Naive thymus-derived CD4-positive, alpha-beta T cell (primary cell): ENCODE measurements around the gene LIN9. TPM values are rescaled to one million over a fixed set of nuclear protein-coding genes. Genes with fewer than 3 reads are reported as not detected.

Experiments
- ATAC-seq: fragments of 150-1000 bp; cut with Tn5 transposase; 2 replicates; pipeline ENCODE4 v1.10.0; 2021; ENCODE audit warnings: mild to moderate bottlenecking, moderate library complexity
- CTCF ChIA-PET: fragments of 350-600 bp; sonication (Branson Sonifier 250); formaldehyde crosslinking; loops from one replicate; lab custom pipeline; 2021; ENCODE audit warnings: antibody characterized with exemption; lab: Charles Lee
- POLR2A ChIA-PET: fragments of 350-600 bp; sonication (Branson Sonifier 250); formaldehyde crosslinking; loops from one replicate; lab custom pipeline; 2021; ENCODE audit warnings: antibody characterized with exemption, inconsistent platforms; lab: Charles Lee
- DNase-seq, 9 donors: peaks; one replicate each; pipeline versions ENCODE4 v3.0.0 to v3.0.0-alpha.2; 2020 to 2022; ENCODE audit warnings: mixed read lengths in 1 of 9
- H3K27ac ChIP-seq: one replicate; pipeline ENCODE4 v1.7.0; 2013; ENCODE audit warnings: mild to moderate bottlenecking, low read depth, low read length, moderate library complexity
- H3K27me3 ChIP-seq, 2 donors: one replicate each; pipeline ENCODE4 v1.7.0; 2013; ENCODE audit warnings: low read length in 2 of 2, mild to moderate bottlenecking in 2 of 2, moderate library complexity in 2 of 2; ENCODE audit not compliant: control insufficient read depth in 2 of 2, insufficient read depth in 2 of 2
- H3K36me3 ChIP-seq, 3 experiments: 1 replicate in 2 of 3; 2 replicates in 1 of 3; pipeline ENCODE4 v1.7.0; 2013; ENCODE audit warnings: low read length in 3 of 3, mild to moderate bottlenecking in 3 of 3, moderate library complexity in 1 of 3; ENCODE audit not compliant: insufficient read depth in 3 of 3, control insufficient read depth in 2 of 3
- H3K4me1 ChIP-seq, 2 donors: one replicate each; pipeline ENCODE4 v1.7.0; 2013; ENCODE audit warnings: low read length in 2 of 2, mild to moderate bottlenecking in 2 of 2, moderate library complexity in 1 of 2; ENCODE audit not compliant: control insufficient read depth in 2 of 2, insufficient read depth in 2 of 2
- H3K4me3 ChIP-seq: 2 replicates; pipeline ENCODE4 v1.7.0; 2013; ENCODE audit warnings: mild to moderate bottlenecking, low read length
- H3K9me3 ChIP-seq, 3 experiments: 1 replicate in 2 of 3; 2 replicates in 1 of 3; pipeline ENCODE4 v1.7.0; 2013; ENCODE audit warnings: low read length in 3 of 3; ENCODE audit not compliant: control insufficient read depth in 2 of 3
- H3K27ac Mint-ChIP-seq, 9 donors: one replicate each; pipeline ENCODE4 v1.8.0; 2020 to 2022; ENCODE audit warnings: mixed read lengths in 9 of 9, mild to moderate bottlenecking in 8 of 9, moderate library complexity in 5 of 9, inconsistent platforms in 2 of 9
- H3K27me3 Mint-ChIP-seq, 5 donors: one replicate each; pipeline ENCODE4 v1.8.0; 2021 to 2022; ENCODE audit warnings: mixed read lengths in 5 of 5, mild to moderate bottlenecking in 1 of 5
- H3K36me3 Mint-ChIP-seq, 5 donors: one replicate each; pipeline ENCODE4 v1.8.0; 2020 to 2022; ENCODE audit warnings: mixed read lengths in 5 of 5, mild to moderate bottlenecking in 3 of 5, inconsistent platforms in 1 of 5
- H3K4me1 Mint-ChIP-seq, 7 donors: one replicate each; pipeline ENCODE4 v1.8.0; 2020 to 2022; ENCODE audit warnings: mixed read lengths in 7 of 7, mild to moderate bottlenecking in 3 of 7, inconsistent platforms in 1 of 7
- H3K4me3 Mint-ChIP-seq, 10 donors: one replicate each; pipeline ENCODE4 v1.8.0; 2020 to 2022; ENCODE audit warnings: mild to moderate bottlenecking in 10 of 10, mixed read lengths in 10 of 10, moderate library complexity in 6 of 10, inconsistent platforms in 2 of 10
- H3K9me3 Mint-ChIP-seq, 11 donors: one replicate each; pipeline ENCODE4 v1.8.0; 2020 to 2022; ENCODE audit warnings: mixed read lengths in 11 of 11, mild to moderate bottlenecking in 4 of 11, inconsistent platforms in 1 of 11, moderate library complexity in 1 of 11
- intact Hi-C, 2 donors: fragments of 100-400 bp; cut with micrococcal nuclease; formaldehyde crosslinking; loops; one replicate each; pipeline ENCODE4 v1.15.1; 2023
- polyA plus RNA-seq, 2 donors: library from polyadenylated mRNA; unstranded; fragments of 300-500 nt; fragmentation: Illumina TruSeq; gene quantifications; one replicate each; pipeline ENCODE4 v1.2.3, GENCODE V29; 2021
- total RNA-seq, 6 experiments: library from RNA in 5 of 6; stranded (reverse) in 5 of 6; gene quantifications; 1 replicate in 5 of 6; 2 replicates in 1 of 6; pipeline ENCODE4 v1.2.3 and lab custom pipeline; 2021 to 2026

The LIN9 gene
- total and polyA plus RNA-seq, 7 experiments from 2014 or later = 2.0 to 8.0 (median 5.0) TPM

DNA sequence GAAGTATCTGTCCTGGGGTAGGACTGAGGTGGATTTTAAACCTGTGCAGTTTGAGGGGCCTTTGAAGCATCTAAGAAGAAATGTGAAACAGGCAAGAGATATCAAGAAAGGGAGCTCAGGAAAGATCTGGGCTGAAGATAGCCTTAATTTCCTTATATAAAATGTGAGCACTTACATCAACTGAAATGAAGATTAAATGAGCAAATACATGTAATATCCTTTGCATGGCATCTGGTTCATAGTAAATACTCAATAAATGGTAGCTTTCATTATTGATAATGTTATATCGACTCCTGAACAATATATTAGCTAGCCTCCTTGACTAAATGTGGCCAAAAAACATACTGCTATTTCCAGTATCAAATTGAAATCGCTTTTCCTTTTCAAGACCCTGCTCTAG, 2.5 kb downstream of the LIN9 start:
- no peak overlapping the region for H3K4me3 ChIP-seq
- H3K4me1 Mint-ChIP-seq = peaks cover 19 to 43% (median 33%) of the 10 kb centered on the region in 7 donors
- intact Hi-C loops = loop anchor here (5.0 to 10.0 kb wide), 5 partner anchors 119 to 862 kb away; partner anchors contain the start of genes H3-3A (in 2 of the 2) and ACBD3 (in 1 of the 2)
- H3K9me3 ChIP-seq = no peaks in the 10 kb centered on the region
- no peak overlapping the region for H3K27ac ChIP-seq
- ATAC-seq (no peak), DNase-seq (no peak)
- H3K27me3 Mint-ChIP-seq = peaks cover 0 to 16% (median 6%) of the 10 kb centered on the region in 5 donors
- H3K27me3 ChIP-seq = peaks cover 0 to 4% of the 10 kb centered on the region in 2 donors
- peaks cover 5% of the 10 kb centered on the region in 2 donors for H3K4me1 ChIP-seq
- ChIA-PET POLR2A (interaction anchor here (0.5 to 0.7 kb wide), 2 partner anchors 27 to 645 kb away, joined by 3 to 7 read pairs; no protein-coding TSS in a partner anchor), CTCF (no interaction called here)
- peaks cover 0 to 4% (median 0%) of the 10 kb centered on the region in 3 experiments for H3K36me3 ChIP-seq
- no peaks in the 10 kb centered on the region for H3K9me3 Mint-ChIP-seq
- H3K36me3 Mint-ChIP-seq = peaks cover 0 to 4% (median 0%) of the 10 kb centered on the region in 5 donors
- H3K4me3 Mint-ChIP-seq = no peak overlapping the region
- no peak overlapping the region for H3K27ac Mint-ChIP-seq

DNA sequence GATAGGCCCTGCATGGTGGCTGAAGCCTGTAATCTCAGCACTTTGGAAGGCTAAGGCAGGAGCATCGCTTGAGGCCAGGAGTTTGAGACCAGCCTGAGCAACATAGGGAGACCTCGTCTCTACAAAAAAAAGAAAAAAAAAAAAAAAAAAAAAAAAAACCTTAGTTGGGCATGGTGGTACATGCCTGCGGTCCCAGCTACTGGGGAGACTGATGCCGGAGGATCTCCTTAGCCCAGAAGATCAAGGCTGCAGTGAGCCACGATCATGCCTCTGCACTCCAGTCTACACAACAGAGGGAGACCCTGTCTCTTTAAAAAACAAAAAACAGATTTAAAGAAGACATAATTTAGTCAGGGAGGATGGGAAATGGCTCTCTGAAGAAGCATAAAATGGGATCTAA, 3.8 kb downstream of the LIN9 start:
- peaks cover 0 to 4% of the 10 kb centered on the region in 2 donors for H3K27me3 ChIP-seq
- Mint-ChIP-seq H3K4me1 (peaks cover 19 to 47% (median 33%) of the 10 kb centered on the region in 7 donors), H3K36me3 (peaks cover 0 to 8% (median 0%) of the 10 kb centered on the region in 5 donors), H3K4me3 (no peak overlapping the region), H3K27me3 (peaks cover 0 to 6% (median 4%) of the 10 kb centered on the region in 5 donors), H3K9me3 (no peaks in the 10 kb centered on the region), H3K27ac (no peak overlapping the region)
- ATAC-seq = no peak
- peaks cover 5% of the 10 kb centered on the region in 2 donors for H3K4me1 ChIP-seq
- intact Hi-C loops = loop anchor here (5.0 to 10.0 kb wide), 5 partner anchors 118 to 860 kb away; partner anchors contain the start of genes H3-3A (in 2 of the 2) and ACBD3 (in 1 of the 2)
- H3K36me3 ChIP-seq = peaks cover 0 to 4% (median 0%) of the 10 kb centered on the region in 3 experiments
- no peak overlapping the region for H3K27ac ChIP-seq
- no peak overlapping the region for H3K4me3 ChIP-seq
- no peaks in the 10 kb centered on the region for H3K9me3 ChIP-seq
- ChIA-PET POLR2A (no interaction called here), CTCF (interaction anchor here (0.6 to 1.5 kb wide), 2 partner anchors 28 to 617 kb away, joined by 3 to 4 read pairs; no protein-coding TSS in a partner anchor)
- DNase-seq = no peak

DNA sequence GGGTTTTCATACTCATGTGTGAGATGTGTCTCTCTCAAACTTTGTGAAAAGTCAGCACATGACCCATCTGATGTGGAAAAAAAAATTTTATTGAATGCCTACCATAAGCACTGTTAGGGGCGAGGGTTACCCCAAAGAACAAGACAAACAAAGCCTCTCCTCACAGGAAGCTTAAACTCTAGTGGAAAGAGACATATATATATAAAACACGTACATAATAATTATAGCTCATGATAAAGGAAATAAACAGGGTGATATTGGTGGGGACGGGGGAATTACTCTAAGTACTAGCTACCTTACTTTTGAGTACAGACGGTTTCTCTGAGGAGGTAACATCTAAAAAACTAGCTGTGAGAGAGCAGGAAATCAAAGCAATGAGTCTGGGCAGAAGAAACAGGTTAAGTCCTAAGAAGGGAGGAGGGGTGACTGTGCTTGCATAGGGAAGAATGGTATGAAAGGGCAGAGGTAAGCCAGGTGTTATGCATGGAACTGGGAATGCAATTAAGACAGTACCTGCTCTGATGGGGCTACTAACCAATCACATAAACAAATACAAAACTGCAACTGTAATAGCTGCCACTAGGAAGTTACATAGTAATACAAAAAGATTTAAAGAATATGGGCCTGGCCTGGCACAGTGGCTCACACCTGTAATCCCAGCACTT, 4.5 kb downstream of the LIN9 start:
- CTCF ChIA-PET = interaction anchor here (0.8 to 1.5 kb wide), 2 partner anchors 22 to 29 kb away, joined by 3 to 4 read pairs; no protein-coding TSS in a partner anchor
- no peak overlapping the region for H3K4me3 ChIP-seq
- H3K4me3 Mint-ChIP-seq = no peak overlapping the region
- peaks cover 19 to 42% (median 26%) of the 10 kb centered on the region in 7 donors for H3K4me1 Mint-ChIP-seq
- no peaks in the 10 kb centered on the region for H3K27me3 Mint-ChIP-seq
- H3K9me3 Mint-ChIP-seq = no peaks in the 10 kb centered on the region
- peak overlapping the region in 2 of 9 donors; percentile 1 to 42 for H3K27ac Mint-ChIP-seq
- DNase-seq (no peak), ATAC-seq (no peak)
- H3K9me3 ChIP-seq = no peaks in the 10 kb centered on the region
- no peaks in the 10 kb centered on the region for H3K27me3 ChIP-seq
- POLR2A ChIA-PET = no interaction called here
- H3K36me3 ChIP-seq = peaks cover 0 to 4% (median 0%) of the 10 kb centered on the region in 3 experiments
- H3K36me3 Mint-ChIP-seq = peaks cover 0 to 8% (median 0%) of the 10 kb centered on the region in 5 donors
- peaks cover 0 to under 1% of the 10 kb centered on the region in 2 donors for H3K4me1 ChIP-seq
- intact Hi-C loops = loop anchor here (10.0 kb wide), 3 partner anchors 240 to 860 kb away; partner anchors contain the start of gene H3-3A (in 1 of the 2)
- no peak overlapping the region for H3K27ac ChIP-seq

GRCh38 chr1:226302731-226303130, 6.2 kb downstream of the LIN9 start:
- Histone ChIP-seq H3K27me3 (no peaks in the 10 kb centered on the region), H3K9me3 (no peaks in the 10 kb centered on the region), H3K4me3 (no peak overlapping the region), H3K27ac (no peak overlapping the region), H3K36me3 (peaks cover 0 to 9% (median 0%) of the 10 kb centered on the region in 3 experiments), H3K4me1 (no peaks in the 10 kb centered on the region)
- Mint-ChIP-seq H3K4me1 (peaks cover 13 to 35% (median 20%) of the 10 kb centered on the region in 7 donors), H3K4me3 (no peak overlapping the region), H3K27me3 (no peaks in the 10 kb centered on the region), H3K9me3 (no peaks in the 10 kb centered on the region), H3K27ac (no peak overlapping the region), H3K36me3 (peaks cover 0 to 14% (median 4%) of the 10 kb centered on the region in 5 donors)
- intact Hi-C loops = loop anchor here (10.0 kb wide), 3 partner anchors 238 to 858 kb away; partner anchors contain the start of gene H3-3A (in 1 of the 2)
- ATAC-seq (no peak), DNase-seq (no peak)
- POLR2A ChIA-PET = no interaction called here
- CTCF ChIA-PET = no interaction called here

DNA sequence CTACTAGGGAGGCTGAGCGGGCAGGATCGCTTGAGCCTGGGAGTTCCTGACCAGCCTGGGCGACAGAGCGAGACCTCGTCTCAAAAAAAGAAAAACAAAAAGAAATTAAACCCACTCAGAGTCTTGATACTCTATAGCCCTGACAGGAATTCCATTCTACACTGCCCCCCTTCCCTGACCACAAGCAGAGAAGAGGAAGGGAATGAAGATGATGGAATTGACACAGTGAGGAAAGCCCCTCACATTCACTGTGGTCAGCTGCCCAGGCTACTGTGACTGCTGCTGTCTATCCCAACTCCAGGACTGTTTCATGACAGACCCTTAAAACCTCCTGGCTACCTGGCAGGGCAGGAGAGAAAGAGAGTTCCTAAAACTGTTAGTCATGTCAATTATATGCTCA, 12.1 kb downstream of the LIN9 start:
- Mint-ChIP-seq H3K9me3 (no peaks in the 10 kb centered on the region), H3K27me3 (no peaks in the 10 kb centered on the region), H3K36me3 (peaks cover 4 to 43% (median 20%) of the 10 kb centered on the region in 5 donors), H3K4me1 (peaks cover 0 to 5% (median 1%) of the 10 kb centered on the region in 7 donors), H3K27ac (peak overlapping the region in 1 of 9 donors; percentile 62), H3K4me3 (no peak overlapping the region)
- Histone ChIP-seq H3K27ac (no peak overlapping the region), H3K9me3 (no peaks in the 10 kb centered on the region), H3K27me3 (no peaks in the 10 kb centered on the region), H3K36me3 (peaks cover 0 to 26% (median 0%) of the 10 kb centered on the region in 3 experiments), H3K4me1 (no peaks in the 10 kb centered on the region), H3K4me3 (no peak overlapping the region)
- intact Hi-C loops = no loop called here
- DNase-seq (no peak), ATAC-seq (no peak)
- POLR2A ChIA-PET = no interaction called here
- CTCF ChIA-PET = no interaction called here

GRCh38 chr1:226293553-226293920, 15.4 kb downstream of the LIN9 start:
- Mint-ChIP-seq H3K27ac (no peak overlapping the region), H3K9me3 (no peaks in the 10 kb centered on the region), H3K4me3 (no peak overlapping the region), H3K27me3 (no peaks in the 10 kb centered on the region), H3K36me3 (peaks cover 4 to 38% (median 14%) of the 10 kb centered on the region in 5 donors), H3K4me1 (no peaks in the 10 kb centered on the region)
- Histone ChIP-seq H3K27ac (no peak overlapping the region), H3K9me3 (no peaks in the 10 kb centered on the region), H3K4me3 (no peak overlapping the region), H3K4me1 (no peaks in the 10 kb centered on the region), H3K27me3 (no peaks in the 10 kb centered on the region), H3K36me3 (peaks cover 0 to 24% (median 0%) of the 10 kb centered on the region in 3 experiments)
- ATAC-seq = no peak
- intact Hi-C loops = no loop called here
- no peak for DNase-seq
- ChIA-PET POLR2A (no interaction called here), CTCF (no interaction called here)
